SU-DHL-6 (cell line): Measurements from ENCODE around the gene EIF4A3.

Source experiments
- H2AFZ ChIP-seq: fragments of 200-600 bp; sonication (generic); 2 replicates; pipeline ENCODE4 v1.6.1; 2014; ENCODE audit warnings: low read depth, mild to moderate bottlenecking, moderate library complexity, mixed read lengths, antibody characterized with exemption, low read length; ENCODE audit not compliant: severe bottlenecking
- H3F3A ChIP-seq: fragments of 200-600 bp; shearing (Covaris generic); 2 replicates; pipeline ENCODE4 v1.6.0; 2016; ENCODE audit warnings: antibody characterized with exemption, mild to moderate bottlenecking; ENCODE audit not compliant: insufficient read depth
- H3K27ac ChIP-seq: fragments of 200-600 bp; sonication (generic); 2 replicates; pipeline ENCODE4 v1.5.1; 2016; ENCODE audit warnings: low read depth, mild to moderate bottlenecking, low read length, moderate library complexity, mixed read lengths
- H3K27me3 ChIP-seq: fragments of 200-600 bp; sonication (generic), shearing (Covaris generic); 2 replicates; pipeline ENCODE4 v1.6.0; 2014; ENCODE audit warnings: mild to moderate bottlenecking, low read length
- H3K36me3 ChIP-seq: fragments of 200-600 bp; sonication (generic); 2 replicates; pipeline ENCODE4 v1.6.1; 2014; ENCODE audit warnings: mild to moderate bottlenecking, low read length, mixed read lengths
- H3K4me2 ChIP-seq: fragments of 300-600, 200-600 bp; shearing (Covaris generic), sonication (generic); 2 replicates; pipeline ENCODE4 v1.6.0; 2014; ENCODE audit warnings: low read length, low read depth, mild to moderate bottlenecking; ENCODE audit not compliant: poor library complexity, severe bottlenecking
- H3K4me3 ChIP-seq: fragments of 200-600 bp; sonication (generic); 2 replicates; pipeline ENCODE4 v1.5.1; 2014; ENCODE audit warnings: antibody characterized with exemption, low read length, mild to moderate bottlenecking, mixed read lengths; ENCODE audit not compliant: insufficient read depth, poor library complexity, severe bottlenecking
- H3K79me2 ChIP-seq: fragments of 200-600 bp; sonication (generic); 2 replicates; pipeline ENCODE4 v1.6.1; 2014; ENCODE audit warnings: mild to moderate bottlenecking, low read length, moderate library complexity; ENCODE audit not compliant: insufficient read depth
- H3K9ac ChIP-seq: fragments of 200-600 bp; sonication (generic); 2 replicates; pipeline ENCODE4 v1.7.0; 2014; ENCODE audit warnings: mild to moderate bottlenecking, low read length
- H3K9me2 ChIP-seq: fragments of 200-600 bp; sonication (generic); replicated peaks from 2 replicates; pipeline ENCODE4 v1.6.1; 2014; ENCODE audit warnings: low read length; ENCODE audit not compliant: insufficient read depth
- H3K9me3 ChIP-seq: fragments of 200-600 bp; sonication (generic); 2 replicates; pipeline ENCODE4 v1.6.1; 2014; ENCODE audit warnings: low read length, mixed read lengths; ENCODE audit not compliant: insufficient read depth
- H4K20me1 ChIP-seq: fragments of 200-600 bp; sonication (generic); 2 replicates; pipeline ENCODE4 v1.6.1; 2014; ENCODE audit warnings: low read depth, mild to moderate bottlenecking, antibody characterized with exemption, low read length, moderate library complexity, mixed read lengths
- CTCF ChIP-seq: fragments of 200-600 bp; sonication (generic); IDR thresholded peaks from one replicate; pipeline ENCODE4 v1.5.1; 2017; ENCODE audit warnings: antibody characterized with exemption, mild to moderate bottlenecking, low read length, moderate library complexity; ENCODE audit not compliant: insufficient read depth, poor library complexity, severe bottlenecking
- EZH2phosphoT487 ChIP-seq: fragments of 200-600 bp; sonication (generic), shearing (Covaris generic); conservative IDR thresholded peaks from 2 replicates; pipeline ENCODE4 v1.6.1; 2018; ENCODE audit warnings: mild to moderate bottlenecking, antibody characterized with exemption, low read length, moderate library complexity, mixed read lengths

The EIF4A3 gene

GRCh38 chr17:80168371-80168770 lies 21.4 kb upstream of the EIF4A3 start:
- TF ChIP-seq EZH2phosphoT487 (no peak), CTCF (no peak)

GRCh38 chr17:80166446-80166845 lies 19.5 kb upstream of the EIF4A3 start:
- Histone ChIP-seq H2AFZ (no peak overlapping the region), H3K4me2 (no peak overlapping the region)
- no peak for TF ChIP-seq CTCF
- no peak for TF ChIP-seq EZH2phosphoT487

More at GRCh38 chr17:80168371-80168770, 21.4 kb upstream of the EIF4A3 start:
- no peaks in the 10 kb centered on the region for H3K36me3 ChIP-seq
- no peaks in the 10 kb centered on the region for H4K20me1 ChIP-seq
- H3F3A ChIP-seq = no peaks in the 10 kb centered on the region
- no peaks in the 10 kb centered on the region for H3K27me3 ChIP-seq
- H3K4me3 ChIP-seq = no peak overlapping the region
- no peak overlapping the region for H2AFZ ChIP-seq
- H3K9ac ChIP-seq = no peak overlapping the region
- H3K79me2 ChIP-seq = no peaks in the 10 kb centered on the region
- H3K4me2 ChIP-seq = no peak overlapping the region
- no peak overlapping the region for H3K27ac ChIP-seq
- H3K9me3 ChIP-seq = no peaks in the 10 kb centered on the region
- no peaks in the 10 kb centered on the region for H3K9me2 ChIP-seq

GRCh38 chr17:80164185-80164584 lies 17.3 kb upstream of the EIF4A3 start:
- Histone ChIP-seq H3K79me2 (no peaks in the 10 kb centered on the region), H3K4me2 (no peak overlapping the region), H3F3A (no peaks in the 10 kb centered on the region), H3K9ac (no peak overlapping the region), H3K36me3 (no peaks in the 10 kb centered on the region), H3K27ac (no peak overlapping the region), H3K4me3 (no peak overlapping the region), H3K9me3 (no peaks in the 10 kb centered on the region), H2AFZ (no peak overlapping the region), H3K9me2 (no peaks in the 10 kb centered on the region), H3K27me3 (no peaks in the 10 kb centered on the region), H4K20me1 (no peaks in the 10 kb centered on the region)
- TF ChIP-seq CTCF (no peak), EZH2phosphoT487 (no peak)

More at GRCh38 chr17:80166446-80166845, 19.5 kb upstream of the EIF4A3 start:
- Histone ChIP-seq H3K4me3 (no peak overlapping the region), H3K9me3 (no peaks in the 10 kb centered on the region), H4K20me1 (no peaks in the 10 kb centered on the region), H3K9ac (no peak overlapping the region), H3K27me3 (no peaks in the 10 kb centered on the region), H3K9me2 (no peaks in the 10 kb centered on the region), H3K36me3 (no peaks in the 10 kb centered on the region), H3F3A (no peaks in the 10 kb centered on the region), H3K79me2 (no peaks in the 10 kb centered on the region), H3K27ac (no peak overlapping the region)
